ENCODE results near the gene FBXO33. TPM values are rescaled to one million over a fixed set of nuclear protein-coding genes. Genes with fewer than 3 reads are reported as not detected.

The FBXO33 gene, protein sequence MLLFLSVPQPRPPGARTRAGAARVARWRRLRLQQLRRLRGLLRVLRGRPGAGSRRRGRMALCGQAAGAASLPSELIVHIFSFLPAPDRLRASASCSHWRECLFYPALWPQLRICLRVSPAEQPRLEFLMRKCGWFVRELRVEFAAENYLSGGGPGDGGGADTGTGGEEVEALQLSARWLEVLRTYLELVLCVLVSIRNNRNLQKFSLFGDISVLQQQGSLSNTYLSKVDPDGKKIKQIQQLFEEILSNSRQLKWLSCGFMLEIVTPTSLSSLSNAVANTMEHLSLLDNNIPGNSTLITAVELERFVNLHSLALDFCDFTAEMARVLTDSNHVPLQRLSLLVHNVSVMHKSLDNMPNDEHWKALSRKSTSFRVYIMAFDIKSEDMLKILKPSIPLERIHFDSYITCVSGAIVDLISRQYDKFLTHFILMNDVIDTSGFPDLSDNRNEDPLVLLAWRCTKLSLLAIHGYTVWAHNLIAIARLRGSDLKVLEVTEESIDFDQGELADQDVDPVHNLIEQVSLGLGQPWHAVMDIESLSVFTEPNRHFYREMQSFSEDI
- 1 to 10 TPM; 4.3 to 6.0 (median 5.2) TPM for total RNA-seq
- long read RNA-seq, partial matches to known transcripts = 0 of 2 reads
- long read RNA-seq, other reads (novel, unspliced or antisense) = 2 of 2 reads

DNA sequence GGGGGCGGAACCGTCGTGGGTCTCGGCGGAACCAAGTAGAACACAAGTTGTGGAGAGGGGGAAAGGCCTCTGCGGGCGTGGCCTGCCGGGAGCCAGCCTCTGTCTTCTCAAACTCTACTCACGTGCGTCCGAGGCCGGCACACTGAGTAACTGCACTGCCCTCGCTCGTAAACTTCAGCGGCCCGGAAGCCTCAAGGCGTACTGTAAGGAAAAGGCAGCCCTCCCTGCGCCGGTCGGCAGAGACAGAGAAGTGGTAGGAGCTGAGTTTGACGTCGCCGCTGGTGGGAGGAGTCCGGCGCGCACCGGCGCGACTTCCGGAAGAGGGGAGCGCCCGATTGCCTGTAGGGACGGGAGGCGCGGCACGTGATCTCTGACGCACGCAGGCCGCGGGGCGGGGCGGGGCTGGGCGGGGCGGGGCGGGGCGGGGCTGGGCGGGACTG is at the start of gene FBXO33:
TSS of gene FBXO33 (minus strand) at position 255 of the 440 bp plus-strand sequence. CDS start 271 bp downstream, outside the sequence.
- no peaks in the 10 kb centered on the region for H3K9me3 ChIP-seq
- H3K27ac ChIP-seq = peak within 1 kb of the TSS; percentile 99 to 100 (median 99)
- TF ChIP-seq POLR2A (IDR thresholded peaks at IDR 0.05) = no peak
- H3K36me3 ChIP-seq = no peaks in the 10 kb centered on the region
- intact Hi-C loops (cut with DNase I) = no loop called here
- H3K4me3 ChIP-seq = peak within 1 kb of the TSS; percentile 87 to 90 (median 89)
- H3K4me1 ChIP-seq = peaks cover 0 to 20% (median 7%) of the 10 kb centered on the region in 4 donors
- H3K27me3 ChIP-seq = no peaks in the 10 kb centered on the region
- WGBS (ENCODE audit: insufficient coverage, low coverage, low lambda C conversion rate, missing lambda C conversion rate) = 0% methylated on average over 3 of the region's 47 CpGs
- DNase-seq = peak; percentile 98 to 99 (median 98)
- ATAC-seq = peak; percentile 86 to 91 (median 89)

GRCh38 chr14:39474416-39474911 is 42.2 kb upstream of the FBXO33 start:
- H3K36me3 ChIP-seq = no peaks in the 10 kb centered on the region
- peak in 1 of 4 donors; percentile 78 for ATAC-seq
- intact Hi-C loops (cut with DNase I) = no loop called here
- no peaks in the 10 kb centered on the region for H3K27me3 ChIP-seq
- H3K4me1 ChIP-seq = no peaks in the 10 kb centered on the region
- H3K27ac ChIP-seq = no peak overlapping the region
- 93% methylated on average over 1 of the region's 1 CpG for WGBS (ENCODE audit: insufficient coverage, low coverage, low lambda C conversion rate, missing lambda C conversion rate)
- no peaks in the 10 kb centered on the region for H3K9me3 ChIP-seq
- no peak for DNase-seq
- no peak overlapping the region for H3K4me3 ChIP-seq
- TF ChIP-seq POLR2A (IDR thresholded peaks at IDR 0.05) = no peak
- TF ChIP-seq, protein P1, sequence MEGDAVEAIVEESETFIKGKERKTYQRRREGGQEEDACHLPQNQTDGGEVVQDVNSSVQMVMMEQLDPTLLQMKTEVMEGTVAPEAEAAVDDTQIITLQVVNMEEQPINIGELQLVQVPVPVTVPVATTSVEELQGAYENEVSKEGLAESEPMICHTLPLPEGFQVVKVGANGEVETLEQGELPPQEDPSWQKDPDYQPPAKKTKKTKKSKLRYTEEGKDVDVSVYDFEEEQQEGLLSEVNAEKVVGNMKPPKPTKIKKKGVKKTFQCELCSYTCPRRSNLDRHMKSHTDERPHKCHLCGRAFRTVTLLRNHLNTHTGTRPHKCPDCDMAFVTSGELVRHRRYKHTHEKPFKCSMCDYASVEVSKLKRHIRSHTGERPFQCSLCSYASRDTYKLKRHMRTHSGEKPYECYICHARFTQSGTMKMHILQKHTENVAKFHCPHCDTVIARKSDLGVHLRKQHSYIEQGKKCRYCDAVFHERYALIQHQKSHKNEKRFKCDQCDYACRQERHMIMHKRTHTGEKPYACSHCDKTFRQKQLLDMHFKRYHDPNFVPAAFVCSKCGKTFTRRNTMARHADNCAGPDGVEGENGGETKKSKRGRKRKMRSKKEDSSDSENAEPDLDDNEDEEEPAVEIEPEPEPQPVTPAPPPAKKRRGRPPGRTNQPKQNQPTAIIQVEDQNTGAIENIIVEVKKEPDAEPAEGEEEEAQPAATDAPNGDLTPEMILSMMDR (IDR thresholded peaks at IDR 0.05) = no peak

- ATAC-seq (no peak), DNase-seq (no peak)
- H3K27ac ChIP-seq = no peak overlapping the region
- intact Hi-C loops (cut with DNase I) = no loop called here
- H3K4me3 ChIP-seq = no peak overlapping the region
- TF ChIP-seq POLR2A (IDR thresholded peaks at IDR 0.05) = no peak
- TF ChIP-seq, protein P1 (IDR thresholded peaks at IDR 0.05) = no peak
- no peaks in the 10 kb centered on the region for H3K27me3 ChIP-seq
- no peaks in the 10 kb centered on the region for H3K36me3 ChIP-seq
- WGBS (ENCODE audit: insufficient coverage, low coverage, low lambda C conversion rate, missing lambda C conversion rate) = 75% methylated on average over 2 of the region's 2 CpGs
- H3K9me3 ChIP-seq = no peaks in the 10 kb centered on the region
- no peaks in the 10 kb centered on the region for H3K4me1 ChIP-seq
These were observed 39.8 kb upstream of the FBXO33 start for GRCh38 chr14:39472078-39472477.

DNA sequence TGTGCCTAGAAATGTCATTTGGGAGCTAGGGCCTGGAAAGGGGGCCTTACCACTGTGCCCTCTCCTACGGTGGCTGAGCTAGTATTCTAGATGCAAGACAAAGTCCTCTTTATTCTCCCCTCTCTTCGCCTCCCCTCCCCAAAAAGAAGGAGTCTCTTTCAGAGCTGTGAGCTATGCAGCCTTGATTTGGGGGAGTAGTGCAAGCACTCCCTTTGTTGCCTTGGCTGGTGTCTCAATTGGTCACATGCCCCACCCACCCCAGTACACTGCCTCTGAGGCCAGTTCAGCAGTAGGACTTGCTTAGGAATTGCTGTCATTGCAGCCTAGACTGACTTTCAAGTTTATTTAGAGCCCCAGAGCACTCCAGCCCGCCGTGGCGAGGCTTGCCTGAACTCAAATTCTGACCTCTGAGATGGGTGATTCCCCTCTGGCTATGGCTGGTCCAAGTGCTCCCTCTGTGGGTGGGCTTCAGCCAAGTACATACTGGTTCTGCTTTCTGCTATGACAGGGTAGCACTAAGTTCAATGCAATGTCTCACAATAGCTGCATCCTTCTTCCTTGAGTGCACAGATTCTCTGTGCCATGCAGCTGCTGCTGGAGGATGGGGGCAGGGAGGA is 37.0 kb upstream of the FBXO33 start:
- peak; percentile 13 to 25 (median 20) for ATAC-seq
- 44% methylated on average over 3 of the region's 5 CpGs for WGBS (ENCODE audit: insufficient coverage, low coverage, low lambda C conversion rate, missing lambda C conversion rate)
- Histone ChIP-seq H3K4me3 (no peak overlapping the region), H3K27me3 (no peaks in the 10 kb centered on the region), H3K9me3 (no peaks in the 10 kb centered on the region), H3K36me3 (no peaks in the 10 kb centered on the region), H3K27ac (no peak overlapping the region), H3K4me1 (no peaks in the 10 kb centered on the region)
- DNase-seq = no peak
- TF ChIP-seq, protein P1 (IDR thresholded peaks at IDR 0.05) = peak in 1 of 4 donors; percentile 9
- no peak for TF ChIP-seq POLR2A (IDR thresholded peaks at IDR 0.05)
- intact Hi-C loops (cut with DNase I) = no loop called here

All from right lobe of liver (tissue), 6 donors.